Medulla oblongata (tissue), 1 donor: ENCODE results near the gene AXIN1.
"Not testable (repeated sequence)": the region's sequence is repeated elsewhere in the genome, so short reads cannot be mapped to it uniquely, and the experiment has no call there.

Source experiments
- DNase-seq: peaks from one replicate; pipeline ENCODE4 v3.0.0-alpha.2; 2015; ENCODE audit errors: extremely low spot score

The AXIN1 gene

DNA sequence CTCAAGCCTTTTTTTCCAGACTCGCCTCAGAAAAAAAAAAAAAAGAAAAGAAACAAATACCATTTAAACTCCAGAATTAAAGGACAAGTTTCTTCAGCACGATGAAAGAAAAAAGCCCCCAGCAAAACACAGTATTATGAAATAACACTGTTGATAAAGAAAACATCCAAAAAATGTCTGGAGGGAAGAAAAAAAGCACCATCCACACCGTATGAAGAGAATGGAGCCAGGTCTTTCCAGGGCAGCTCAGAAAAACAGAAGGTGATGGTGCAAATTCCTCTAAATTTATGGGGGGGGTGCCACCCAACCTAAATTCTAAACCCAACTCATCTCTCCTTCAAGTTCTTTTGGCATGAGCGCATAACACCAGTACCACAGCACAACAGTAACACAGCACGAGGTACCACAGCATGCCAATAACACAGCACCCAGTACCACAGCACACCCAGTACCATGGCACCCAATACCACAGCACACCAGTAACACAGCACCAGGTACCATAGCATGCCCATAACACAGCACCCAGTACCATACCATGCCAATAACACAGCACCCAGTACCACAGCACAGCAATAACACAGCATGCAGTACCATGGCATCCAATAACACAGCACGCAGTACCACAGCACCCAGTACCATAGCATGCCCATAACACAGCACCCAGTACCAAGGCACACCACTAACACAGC lies 19.0 kb downstream of the AXIN1 start:
- DNase-seq = no peak

- DNase-seq = not testable (repeated sequence)
Observed at GRCh38 chr16:331181-331814, 21.2 kb downstream of the AXIN1 start.

DNA sequence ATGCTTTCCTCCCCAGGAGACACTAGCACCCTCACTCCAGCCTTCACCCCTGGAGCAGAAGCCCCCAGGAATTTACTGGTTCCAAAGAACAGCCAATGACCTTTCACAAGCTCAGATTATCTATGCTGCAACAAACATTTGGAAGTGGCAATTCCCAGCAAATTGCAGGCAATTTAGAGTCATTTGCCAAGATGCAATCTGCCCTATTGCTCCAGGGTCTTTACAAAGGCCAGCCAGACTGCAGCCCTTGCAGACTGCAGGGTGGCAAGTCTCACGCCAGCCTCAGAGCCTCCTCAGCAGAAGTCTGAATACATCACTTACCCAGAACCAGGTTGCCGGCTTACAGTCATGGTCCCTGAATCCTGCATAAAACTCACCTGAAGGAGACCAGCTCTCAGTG lies 21.8 kb downstream of the AXIN1 start:
- DNase-seq = no peak

DNA sequence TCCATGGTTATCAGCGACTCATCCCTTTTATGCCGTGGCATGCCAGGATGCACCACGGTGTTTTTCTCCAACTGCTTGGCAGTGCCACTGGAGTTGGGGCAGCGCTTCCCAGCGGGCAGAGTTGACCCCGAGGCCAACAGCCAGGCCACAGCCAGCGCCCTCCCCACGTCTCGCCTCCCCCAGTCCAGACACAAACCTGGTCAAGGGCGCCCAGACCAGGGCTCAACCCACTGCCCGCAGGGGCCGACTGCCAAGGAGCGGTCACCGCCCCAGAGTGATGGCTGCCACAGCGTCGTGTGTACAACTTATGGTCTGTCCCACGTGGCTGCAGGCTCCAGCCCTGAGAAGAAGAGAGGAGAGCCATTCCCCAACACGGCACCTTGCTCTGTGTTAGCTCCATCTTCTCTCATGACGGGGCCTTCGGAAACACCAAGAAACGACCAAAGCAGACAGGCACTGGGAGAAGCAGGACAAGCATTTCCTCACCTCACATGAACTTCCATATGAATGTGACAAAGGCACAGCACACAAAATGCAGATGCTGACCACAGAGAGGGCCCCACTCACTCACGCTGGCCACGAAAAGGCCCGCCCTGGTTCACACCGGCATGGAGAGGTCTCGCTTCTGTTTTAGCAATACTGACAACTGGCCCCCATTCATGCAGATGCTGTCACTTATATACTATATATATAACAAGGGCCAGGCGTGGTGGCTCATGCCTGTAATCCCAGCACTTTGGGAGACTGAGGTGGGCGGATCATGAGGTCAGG lies 27.0 kb downstream of the AXIN1 start:
- no peak for DNase-seq

DNA sequence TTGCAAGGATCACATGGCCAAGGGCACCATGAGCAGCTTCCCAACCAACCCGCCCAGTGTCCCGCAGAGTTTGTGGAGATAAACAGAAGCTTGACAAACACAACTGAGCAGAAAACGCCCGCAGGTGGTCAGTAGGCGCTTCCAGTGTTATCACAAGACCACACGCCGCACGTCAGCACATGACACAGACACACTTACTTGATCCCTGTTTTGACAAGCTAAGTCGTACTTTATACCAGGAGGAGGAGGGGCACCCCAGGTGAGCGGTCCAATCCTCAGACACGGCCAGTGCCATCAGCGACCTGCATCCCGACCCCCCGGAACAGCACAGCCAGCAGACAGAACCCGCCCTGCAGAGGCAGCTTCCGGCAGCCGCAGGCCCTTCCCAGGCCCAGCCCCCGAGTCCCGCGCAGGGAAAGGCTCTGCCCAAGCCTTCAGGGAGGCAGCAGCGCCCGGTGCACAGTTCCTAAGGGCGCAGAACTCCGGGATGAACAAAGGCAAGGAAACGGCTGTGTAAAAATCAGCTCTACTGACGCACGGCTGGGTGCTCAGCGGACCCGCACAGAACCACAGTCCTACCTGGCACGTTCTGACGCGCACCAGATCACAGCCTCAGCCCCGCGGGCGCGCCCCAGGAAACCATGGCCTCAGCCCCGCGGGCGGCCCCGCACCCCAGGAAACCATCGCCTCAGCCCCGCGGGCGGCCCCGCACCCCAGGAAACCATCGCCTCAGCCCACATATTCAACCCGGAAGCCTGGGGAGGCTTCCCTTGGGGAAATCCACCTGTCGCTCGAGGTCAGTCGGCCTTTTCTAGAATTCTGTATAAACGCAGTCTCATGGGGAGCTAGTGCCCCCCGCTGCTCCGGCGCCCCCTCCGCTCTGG lies 27.8 kb downstream of the AXIN1 start:
- no peak for DNase-seq

DNA sequence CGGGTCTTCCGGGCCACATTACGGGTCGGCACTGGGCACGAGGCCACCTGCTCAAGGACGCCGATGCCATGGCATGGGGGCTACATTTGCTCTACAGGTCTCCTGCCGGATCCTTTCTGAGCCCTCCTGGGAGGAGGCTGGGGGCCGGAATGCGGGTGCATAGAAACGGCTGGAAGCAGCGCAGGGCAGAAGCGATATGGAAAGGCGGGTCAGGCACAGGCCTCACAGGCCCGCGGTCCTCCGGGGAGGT lies 28.4 kb downstream of the AXIN1 start:
- DNase-seq = no peak

DNA sequence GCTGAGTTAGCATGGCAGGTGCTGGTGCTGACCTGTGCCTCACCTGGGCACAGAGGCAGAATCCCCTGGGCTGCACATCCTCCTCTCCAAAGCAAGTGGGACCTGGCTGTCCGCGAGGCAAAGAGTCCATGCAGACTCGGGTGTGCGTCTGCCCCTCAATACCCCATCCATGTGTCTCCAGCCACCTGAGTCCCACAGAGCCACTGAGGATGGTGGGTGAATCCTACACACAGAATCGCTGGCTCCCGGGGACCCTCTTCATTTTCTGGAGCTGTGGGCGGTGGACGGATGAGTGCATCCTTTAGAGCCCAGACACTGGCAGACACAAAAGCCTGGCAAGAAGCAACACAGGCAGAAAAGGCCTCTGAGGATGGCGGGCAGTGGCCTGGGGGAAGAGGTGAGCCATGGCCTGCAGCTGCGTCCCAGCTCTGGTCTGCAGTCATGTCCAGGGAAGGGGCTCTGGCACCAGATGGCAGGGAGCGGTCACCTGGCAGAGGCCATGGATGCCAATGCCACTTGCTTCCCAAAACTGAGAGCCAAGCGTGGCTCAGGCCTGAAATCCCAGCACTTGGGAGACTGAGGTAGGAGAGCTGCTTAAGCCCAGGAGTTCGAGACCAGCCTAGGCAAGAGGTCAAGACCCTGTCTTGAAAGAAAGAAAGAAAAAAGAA lies 29.9 kb downstream of the AXIN1 start:
- no peak for DNase-seq

GRCh38 chr16:321532-321931 lies 31.0 kb downstream of the AXIN1 start:
- no peak for DNase-seq

DNA sequence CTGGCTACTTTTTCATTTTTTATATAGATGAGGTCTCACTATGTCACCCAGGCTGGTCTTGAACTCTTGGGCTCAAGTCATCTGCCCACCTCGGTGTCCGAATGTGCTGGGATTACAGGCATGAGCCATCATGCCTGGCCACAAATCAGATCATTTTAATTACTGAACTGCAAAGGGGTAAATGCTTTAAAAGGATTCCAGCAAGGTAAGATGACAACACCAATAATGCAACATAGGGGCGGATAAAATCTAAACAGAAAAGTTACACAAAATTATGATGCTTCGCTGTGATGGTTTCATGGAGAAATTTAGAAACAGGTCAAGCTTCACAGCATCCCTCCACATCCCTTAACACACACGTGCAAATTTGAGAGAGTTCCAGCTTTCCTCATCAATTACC lies 32.3 kb downstream of the AXIN1 start:
- no peak for DNase-seq

DNA sequence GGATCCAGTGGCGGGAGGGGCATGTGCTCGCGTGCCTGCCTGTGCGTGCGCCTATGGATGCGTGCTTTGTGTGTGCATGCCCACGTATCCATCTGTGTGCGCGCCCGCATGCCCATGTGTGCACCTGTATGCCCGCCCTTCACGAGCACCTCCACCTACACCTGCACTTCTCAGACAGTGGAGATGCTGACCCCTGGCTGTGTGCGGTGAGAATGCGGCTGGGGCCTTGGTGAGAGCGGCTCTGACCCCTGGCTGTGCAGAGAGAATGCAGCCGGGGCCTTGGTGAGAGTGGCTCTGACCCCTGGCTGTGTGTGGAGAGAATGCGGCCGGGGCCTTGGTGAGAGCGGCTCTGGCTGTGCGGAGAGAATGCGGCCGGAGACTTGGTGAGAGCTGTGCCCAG lies 33.9 kb downstream of the AXIN1 start:
- no peak for DNase-seq

- no peak for DNase-seq
Observed at GRCh38 chr16:317583-317982, 34.9 kb downstream of the AXIN1 start.

DNA sequence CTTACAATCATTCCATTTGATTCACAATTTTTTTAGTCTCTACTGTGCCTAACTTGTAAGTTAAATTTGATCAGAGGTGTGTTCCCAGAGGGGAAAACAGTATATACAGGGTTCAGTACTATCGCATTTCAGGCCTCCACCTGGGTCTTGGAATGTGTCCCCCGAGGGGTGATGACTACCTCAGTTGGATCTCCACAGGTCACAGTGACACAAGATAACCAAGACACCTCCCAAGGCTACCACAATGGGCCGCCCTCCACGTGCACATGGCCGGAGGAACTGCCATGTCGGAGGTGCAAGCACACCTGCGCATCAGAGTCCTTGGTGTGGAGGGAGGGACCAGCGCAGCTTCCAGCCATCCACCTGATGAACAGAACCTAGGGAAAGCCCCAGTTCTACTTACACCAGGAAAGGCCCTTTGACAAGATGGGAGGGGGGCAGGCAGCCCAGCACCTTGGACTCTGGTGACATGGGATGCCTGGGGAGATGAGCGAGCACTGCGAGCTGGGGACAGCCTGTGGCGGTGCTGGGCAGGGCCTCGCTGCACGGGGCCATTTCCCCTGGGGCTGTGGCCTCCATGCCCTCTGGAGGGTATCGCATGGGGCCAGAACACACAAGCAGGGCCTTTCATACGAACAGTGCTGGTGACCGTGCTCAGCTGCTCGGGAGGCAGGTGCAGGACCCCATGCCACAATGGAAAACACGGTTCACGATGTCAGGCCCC lies 35.6 kb downstream of the AXIN1 start:
- no peak for DNase-seq

- DNase-seq = no peak
Observed at GRCh38 chr16:314795-315299, 37.7 kb downstream of the AXIN1 start.

DNA sequence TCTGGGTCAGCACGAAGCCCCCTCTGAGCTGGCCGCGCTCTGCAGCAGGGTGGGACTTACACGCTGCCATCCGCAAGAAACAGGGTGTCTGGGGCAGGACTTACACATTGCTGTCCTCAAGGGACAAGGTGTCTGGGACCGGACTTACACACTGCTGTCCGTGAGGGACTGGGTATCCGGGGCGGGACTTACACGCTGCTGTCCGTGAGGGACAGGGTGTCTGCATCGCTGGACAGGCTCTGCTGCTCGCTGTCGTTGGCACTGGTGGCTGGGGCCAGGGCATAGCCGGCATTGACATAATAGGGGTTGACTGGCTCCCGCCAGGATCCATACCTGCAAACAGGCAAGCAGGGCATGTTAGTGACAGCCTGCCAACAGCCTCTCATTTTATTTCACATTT lies 38.2 kb downstream of the AXIN1 start:
- no peak for DNase-seq

- no peak for DNase-seq
Observed at GRCh38 chr16:311725-312124, 40.8 kb downstream of the AXIN1 start.

DNA sequence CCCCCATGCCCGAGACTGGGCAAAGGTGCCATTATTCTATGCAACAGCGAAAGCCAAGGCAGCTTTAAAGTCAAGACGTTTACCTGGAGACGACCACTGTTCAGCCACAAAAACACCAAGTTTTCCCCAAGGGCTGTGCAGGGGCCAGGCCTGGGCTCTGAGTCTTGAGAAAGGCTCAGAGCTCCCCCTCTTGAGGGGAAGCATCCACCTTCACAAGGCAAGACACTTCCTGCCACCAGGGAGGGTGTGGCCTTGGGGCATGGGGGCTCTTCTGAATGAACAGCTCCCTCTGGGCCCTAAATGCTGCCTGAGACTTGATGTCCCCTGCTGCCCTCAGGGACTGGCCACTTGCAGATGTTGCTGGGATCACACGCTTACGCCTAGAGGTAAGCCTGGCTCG lies 43.0 kb downstream of the AXIN1 start:
- no peak for DNase-seq

GRCh38 chr16:307691-308312 lies 44.7 kb downstream of the AXIN1 start:
- DNase-seq = no peak

DNA sequence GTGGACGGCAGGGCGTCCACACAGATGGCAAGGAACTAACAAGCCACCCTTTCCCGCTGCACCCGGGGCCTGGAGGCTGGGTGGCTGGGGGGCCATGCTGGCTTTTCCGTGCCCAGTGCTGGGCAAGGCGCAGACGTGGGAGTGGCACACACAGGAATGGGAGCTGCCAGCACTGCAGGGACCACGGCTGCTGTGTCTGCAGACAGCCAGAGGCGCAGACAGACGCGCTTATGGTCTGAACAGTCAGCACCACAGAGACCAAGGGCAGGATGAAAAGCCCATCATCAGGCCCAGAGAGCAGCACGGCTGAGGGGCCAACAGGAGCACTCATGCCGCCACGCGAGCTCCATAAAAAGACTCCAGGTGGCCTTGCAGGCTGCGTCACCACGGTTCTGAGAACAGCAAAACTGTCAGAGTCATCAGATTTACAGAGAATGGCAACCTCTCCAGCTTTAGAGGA lies 45.6 kb downstream of the AXIN1 start:
- DNase-seq = no peak

DNA sequence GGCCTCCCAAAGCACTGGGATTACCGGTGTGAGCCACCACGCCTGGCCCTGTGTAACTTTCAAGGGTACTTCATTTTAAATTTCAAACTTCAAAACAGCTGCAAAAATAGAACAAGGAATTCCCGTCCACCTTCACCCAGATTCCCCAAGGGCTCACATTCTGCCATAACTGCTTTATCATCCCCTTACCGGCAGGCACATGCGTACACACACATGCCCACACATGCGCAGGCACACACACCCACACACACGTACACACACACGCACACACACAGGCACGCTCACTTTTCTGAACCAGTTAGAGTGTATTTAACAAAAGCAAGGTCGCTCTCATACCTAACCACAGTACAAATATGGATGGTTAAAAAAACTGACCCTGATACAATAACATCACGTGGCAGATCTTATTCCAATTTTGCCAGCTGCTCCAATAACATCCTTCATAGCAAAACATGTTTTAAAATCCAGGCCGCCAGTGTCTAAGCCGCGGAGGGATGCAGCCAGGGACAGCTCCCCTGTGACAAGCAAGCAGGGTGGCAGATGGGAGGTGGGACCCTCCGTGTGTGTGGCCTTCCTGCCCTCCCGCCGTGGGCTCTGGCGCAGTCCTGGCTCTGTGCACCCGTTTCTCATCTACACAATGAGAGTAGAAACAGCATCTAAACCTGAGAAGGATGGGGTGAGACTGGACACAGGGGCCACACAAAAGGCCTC lies 46.5 kb downstream of the AXIN1 start:
- DNase-seq = no peak
